Stimulated activated CD8-positive, alpha-beta memory T cell treated with anti-CD3 and anti-CD28 coated beads, Interleukin-15, amount 100 ng/mL, for 1 hour (primary cell): ENCODE results near the gene RPS26.

Source experiments
- DNase-seq: peaks from one replicate; pipeline ENCODE4 v3.0.0-alpha.2; 2020; ENCODE audit warnings: low read depth

RPS26 gene

DNA sequence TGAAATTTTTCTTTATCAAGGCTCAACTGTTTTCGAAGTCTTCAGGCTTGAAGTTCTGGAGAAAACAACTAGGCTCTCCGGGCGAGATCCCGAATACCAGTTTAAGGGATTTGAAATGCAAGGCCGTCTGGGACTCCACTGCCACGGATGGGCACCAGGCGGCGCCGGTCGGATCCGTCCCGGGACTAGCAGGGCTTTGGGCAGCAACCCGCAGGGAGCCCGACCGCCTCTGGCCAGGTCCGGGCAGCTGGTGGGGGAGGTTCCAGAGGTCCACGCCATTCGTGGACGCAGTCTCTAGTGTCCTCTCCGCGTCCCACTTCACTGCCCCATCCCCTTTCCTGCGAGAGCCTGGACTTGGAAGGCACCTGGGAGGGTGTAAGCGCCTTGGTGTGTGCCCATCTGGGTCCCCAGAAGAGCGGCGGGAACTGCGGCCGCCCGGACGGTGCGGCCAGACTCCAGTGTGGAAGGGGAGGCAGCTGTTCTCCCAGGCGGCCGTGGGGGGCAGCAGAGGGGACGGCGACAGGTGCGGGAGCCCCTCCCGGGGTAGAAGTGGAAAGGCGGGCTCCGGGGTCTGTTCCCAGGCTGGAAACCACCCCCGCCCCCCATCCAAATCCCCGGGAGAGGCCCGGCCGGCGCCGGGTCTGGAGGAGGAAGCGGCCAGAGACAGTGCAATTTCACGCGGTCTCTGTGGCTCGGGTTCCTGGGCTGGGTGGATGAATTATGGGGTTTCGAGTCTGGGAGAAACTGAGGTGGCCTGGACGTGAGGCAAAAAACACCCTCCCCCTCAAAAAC lies 37.4 kb downstream of the RPS26 start:
- DNase-seq: peak; percentile 18

DNA sequence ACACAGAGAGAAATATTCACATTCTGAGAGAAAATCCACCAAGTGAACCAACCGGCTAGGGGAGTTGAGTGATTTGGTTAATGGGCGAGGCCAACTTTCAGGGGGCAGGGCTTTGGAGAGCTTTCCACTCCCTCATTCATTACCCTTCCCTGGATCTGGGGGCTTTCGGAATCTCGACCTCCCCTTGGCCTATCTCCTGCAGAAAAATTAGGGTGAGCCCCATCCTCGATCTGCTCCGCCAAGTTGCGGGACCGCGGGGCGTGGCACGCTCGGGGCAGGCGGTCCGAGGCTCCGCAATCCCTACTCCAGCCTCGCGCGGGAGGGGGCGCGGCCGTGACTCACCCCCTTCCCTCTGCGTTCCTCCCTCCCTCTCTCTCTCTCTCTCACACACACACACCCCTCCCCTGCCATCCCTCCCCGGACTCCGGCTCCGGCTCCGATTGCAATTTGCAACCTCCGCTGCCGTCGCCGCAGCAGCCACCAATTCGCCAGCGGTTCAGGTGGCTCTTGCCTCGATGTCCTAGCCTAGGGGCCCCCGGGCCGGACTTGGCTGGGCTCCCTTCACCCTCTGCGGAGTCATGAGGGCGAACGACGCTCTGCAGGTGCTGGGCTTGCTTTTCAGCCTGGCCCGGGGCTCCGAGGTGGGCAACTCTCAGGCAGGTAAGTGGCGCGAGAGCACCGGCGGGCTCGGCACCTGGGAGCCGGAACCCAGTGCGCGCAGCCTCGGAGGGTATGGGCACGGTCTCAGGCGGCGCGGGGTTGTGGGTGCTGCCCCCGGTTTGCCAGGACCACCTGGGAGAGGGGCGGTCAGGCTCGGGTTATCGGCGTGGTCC lies 38.2 kb downstream of the RPS26 start, which contains the start of gene ERBB3:
TSS of gene ERBB3 (plus strand) at position 443 of the 833 bp plus-strand sequence. CDS start at position 579, 136 bp downstream.
- peak; percentile 36 for DNase-seq

DNA sequence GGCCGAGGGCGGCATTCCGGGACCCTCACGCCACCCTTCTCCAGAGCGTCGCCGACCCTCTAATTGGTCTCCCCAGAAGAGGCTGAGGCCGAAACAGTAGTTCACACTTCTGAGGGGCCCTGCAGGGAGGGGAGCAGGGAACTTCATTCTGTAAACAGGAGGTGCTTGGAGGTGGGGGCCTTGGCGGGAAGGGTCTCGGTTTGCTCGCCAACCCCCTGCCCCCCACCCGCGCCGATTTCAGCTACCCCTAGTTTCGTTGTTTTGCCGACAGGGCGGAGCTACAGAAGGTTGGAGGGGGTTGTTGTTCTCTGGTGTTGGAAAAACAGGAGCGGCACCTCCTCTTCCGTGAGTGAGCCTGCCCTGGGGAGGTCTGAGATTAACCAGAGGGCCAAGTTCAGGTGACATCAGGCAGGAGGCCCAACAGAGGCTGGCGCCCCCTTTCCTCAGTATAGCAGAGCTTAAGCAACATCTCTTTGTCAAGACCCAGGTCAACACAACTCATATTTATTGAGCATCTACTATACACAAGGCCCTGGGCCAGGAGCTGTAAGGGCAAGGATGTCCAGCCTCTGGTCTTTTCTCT lies 38.9 kb downstream of the RPS26 start:
- DNase-seq: no peak

DNA sequence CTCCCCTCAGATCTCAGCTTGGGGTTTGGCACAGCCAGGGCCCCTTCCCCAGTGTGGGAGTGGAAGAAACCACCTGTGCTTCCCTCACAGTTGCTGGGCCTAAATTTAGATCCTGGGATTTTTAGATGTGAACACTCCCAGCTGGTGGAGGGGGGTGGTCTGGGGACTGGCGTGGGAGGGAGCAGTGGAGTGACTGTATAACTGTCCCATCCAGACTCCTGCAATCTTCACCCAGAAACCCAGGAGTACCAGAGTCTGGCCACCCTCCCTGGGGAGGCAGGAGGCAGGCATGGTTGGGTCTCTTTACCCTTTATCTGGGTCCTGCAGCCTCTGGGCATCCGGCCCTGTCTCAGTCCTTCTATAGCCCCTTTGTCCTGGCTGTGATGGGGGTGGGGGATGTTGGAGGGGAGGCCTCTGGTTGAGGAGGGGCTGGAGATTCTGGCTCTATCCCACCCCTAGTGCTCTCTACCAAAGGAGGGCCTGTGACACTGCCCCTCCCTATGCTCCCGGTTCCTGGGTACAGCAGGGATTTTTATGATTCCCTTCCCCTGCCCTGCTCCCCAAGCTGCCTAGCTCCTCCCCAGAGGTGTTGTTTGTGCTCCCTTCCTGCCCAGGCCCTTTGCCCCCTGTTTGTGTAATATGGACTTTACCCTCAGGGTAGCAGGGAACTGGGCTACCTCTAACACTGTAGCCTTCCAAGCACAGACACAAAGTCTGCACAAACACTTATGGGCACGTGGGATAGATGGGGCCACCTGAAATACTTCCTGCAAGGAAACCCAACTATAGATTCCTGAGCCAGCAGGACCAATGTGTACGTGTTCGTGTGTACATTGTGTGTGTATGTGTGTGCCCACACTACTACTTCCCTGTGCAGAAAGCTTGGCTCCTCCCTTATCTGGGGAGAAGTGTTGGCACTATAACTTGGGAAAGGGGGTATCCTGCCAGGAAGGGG lies 40.0 kb downstream of the RPS26 start:
- no peak for DNase-seq

DNA sequence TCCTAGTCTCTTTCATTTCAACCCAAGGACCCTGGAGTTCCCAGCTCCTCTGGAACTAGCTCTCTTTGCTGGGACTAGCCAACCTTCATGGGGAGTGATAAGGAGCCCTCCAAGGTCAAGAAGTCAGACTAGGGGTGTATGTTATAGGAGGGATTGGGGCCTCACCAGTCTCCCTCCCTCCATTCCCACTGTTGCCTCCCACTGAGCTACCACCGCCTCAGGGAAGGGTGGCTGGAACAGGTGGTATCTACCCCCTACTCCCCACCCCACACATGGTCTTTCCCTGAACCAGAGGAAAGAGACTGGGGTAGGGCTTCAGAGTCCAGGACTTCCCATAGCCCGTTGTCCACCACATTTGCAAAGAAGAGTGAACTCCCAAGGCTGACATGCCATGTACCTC lies 40.7 kb downstream of the RPS26 start:
- no peak for DNase-seq

DNA sequence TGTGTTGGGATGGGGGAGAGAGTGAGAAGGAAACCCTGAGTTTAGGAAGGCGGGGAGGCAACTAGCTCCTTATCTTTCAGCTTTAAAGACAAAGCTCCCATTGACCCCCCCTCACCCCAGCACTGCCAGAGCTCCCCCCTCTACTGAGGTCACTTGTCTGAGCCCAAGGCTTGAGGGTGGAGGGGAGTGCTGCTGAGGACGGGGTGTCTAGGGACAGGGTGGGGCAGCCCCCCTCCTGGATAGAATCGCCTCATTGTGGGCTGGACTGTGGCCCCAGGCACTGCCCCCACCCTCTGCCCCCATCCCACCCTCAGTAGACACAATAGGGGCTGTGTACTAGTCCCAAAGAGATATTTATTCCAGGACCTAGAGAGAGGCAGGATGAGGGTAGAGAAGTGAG lies 41.2 kb downstream of the RPS26 start:
- no peak for DNase-seq

DNA sequence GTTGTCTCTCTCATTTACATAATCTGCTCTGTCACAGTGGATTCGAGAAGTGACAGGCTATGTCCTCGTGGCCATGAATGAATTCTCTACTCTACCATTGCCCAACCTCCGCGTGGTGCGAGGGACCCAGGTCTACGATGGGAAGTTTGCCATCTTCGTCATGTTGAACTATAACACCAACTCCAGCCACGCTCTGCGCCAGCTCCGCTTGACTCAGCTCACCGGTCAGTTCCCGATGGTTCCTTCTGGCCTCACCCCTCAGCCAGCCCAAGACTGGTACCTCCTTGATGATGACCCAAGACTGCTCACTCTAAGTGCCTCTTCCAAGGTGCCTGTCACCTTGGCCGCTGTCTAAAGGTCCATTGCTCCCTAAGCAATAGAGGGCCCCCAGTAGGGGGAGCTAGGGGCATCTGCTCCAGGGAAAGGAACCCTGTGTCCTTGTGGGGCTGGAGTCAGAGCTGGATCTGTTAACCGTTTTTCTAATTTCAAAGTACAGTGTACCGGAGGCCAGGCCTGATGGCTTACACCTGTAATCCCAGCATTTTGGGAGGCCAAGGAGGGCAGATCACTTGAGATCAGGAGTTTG lies 43.3 kb downstream of the RPS26 start:
- DNase-seq: no peak

DNA sequence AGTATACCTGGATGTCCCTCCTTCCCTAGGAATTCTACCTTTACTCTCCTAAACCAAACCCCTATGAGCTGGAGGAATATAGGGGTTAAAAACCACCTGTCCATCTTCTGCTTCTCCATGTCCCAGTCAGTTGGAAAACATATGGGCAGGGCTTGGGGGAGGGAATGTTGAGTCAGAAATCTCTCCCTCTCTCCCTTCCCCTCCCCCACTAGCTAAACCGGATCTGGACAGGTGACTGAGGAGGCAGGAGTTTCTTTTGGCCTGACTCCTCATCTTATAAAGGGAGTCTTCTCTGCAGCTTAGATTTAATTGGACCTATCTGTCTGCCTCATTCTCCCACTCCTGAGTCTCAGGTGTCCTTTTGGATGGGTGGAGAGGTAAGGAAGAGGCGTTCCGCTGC lies 44.4 kb downstream of the RPS26 start:
- DNase-seq: no peak

DNA sequence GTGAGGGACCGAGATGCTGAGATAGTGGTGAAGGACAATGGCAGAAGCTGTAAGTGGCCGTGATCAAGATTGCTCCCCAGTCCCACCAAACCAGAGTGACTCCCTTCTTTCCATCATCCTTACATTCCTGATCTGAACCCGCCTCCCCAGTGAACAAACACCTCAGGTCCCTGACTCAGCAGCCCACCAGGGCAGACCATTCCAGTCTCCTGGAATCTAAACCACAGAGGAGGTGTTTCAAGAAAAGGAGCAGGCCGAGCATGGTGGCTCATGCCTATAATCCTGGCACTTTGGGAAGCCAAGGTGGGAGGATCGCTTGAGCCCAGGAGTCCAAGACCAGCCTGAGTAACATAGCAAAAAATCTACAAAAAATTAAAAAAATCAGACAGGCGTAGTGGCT lies 44.9 kb downstream of the RPS26 start:
- DNase-seq: no peak

DNA sequence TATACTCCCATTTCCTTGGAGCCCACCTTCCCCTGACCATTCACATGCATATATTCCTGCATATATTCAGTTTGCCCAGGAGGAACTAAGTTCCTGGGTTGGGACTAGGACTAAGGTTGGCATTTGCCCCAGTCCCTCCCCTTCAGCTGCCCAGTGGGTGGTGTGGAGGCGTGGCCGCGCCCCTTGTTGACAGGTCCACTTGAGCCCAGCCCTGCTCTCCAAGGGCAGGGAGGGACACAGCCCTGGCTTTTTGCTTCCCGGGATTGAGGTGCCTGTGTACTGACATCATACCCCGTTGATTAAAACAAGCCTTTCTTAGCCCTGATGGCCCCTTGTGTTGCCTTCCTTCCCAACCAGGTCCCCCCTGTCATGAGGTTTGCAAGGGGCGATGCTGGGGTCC lies 45.5 kb downstream of the RPS26 start:
- no peak for DNase-seq
